ENCODE data around the gene UBTF.

UBTF gene

GRCh38 chr17:44193326-44194084 lies 26.0 kb downstream of the UBTF start:
- DNase-seq, result no peak

GRCh38 chr17:44192750-44193149 lies 26.7 kb downstream of the UBTF start:
- DNase-seq, result no peak

- no peak for DNase-seq
Measured at GRCh38 chr17:44191941-44192496, 27.5 kb downstream of the UBTF start.

GRCh38 chr17:44191369-44191768 lies 28.1 kb downstream of the UBTF start:
- no peak for DNase-seq

- no peak for DNase-seq
Measured at GRCh38 chr17:44190481-44190880, 29.0 kb downstream of the UBTF start.

GRCh38 chr17:44188576-44189403 lies 30.7 kb downstream of the UBTF start:
- DNase-seq, result no peak

GRCh38 chr17:44187131-44187899 lies 32.2 kb downstream of the UBTF start:
- peak in 1 of 2 donors; percentile 86 for DNase-seq

GRCh38 chr17:44186307-44187130 lies 33.0 kb downstream of the UBTF start, which contains the start of gene TMUB2:
Gene TMUB2 (plus strand): TSS chr17:44186972. CDS start chr17:44187709, 737 bp downstream.
- peak; percentile 98 to 100 for DNase-seq

- no peak for DNase-seq
Measured at GRCh38 chr17:44184212-44184810, 35.2 kb downstream of the UBTF start.

- no peak for DNase-seq
Measured at GRCh38 chr17:44183024-44183423, 36.5 kb downstream of the UBTF start.

- DNase-seq, result no peak
Measured at GRCh38 chr17:44178133-44178532, 41.3 kb downstream of the UBTF start.

GRCh38 chr17:44177640-44178039 lies 41.8 kb downstream of the UBTF start:
- no peak for DNase-seq

GRCh38 chr17:44176671-44177501 lies 42.6 kb downstream of the UBTF start:
- DNase-seq, result no peak

GRCh38 chr17:44176257-44176656 lies 43.2 kb downstream of the UBTF start:
- DNase-seq, result no peak

- no peak for DNase-seq
Measured at GRCh38 chr17:44174427-44174826, 45.0 kb downstream of the UBTF start.

- no peak for DNase-seq
Measured at GRCh38 chr17:44171931-44172455, 47.5 kb downstream of the UBTF start.

GRCh38 chr17:44170499-44171201 lies 48.8 kb downstream of the UBTF start, which contains the start of gene ASB16:
Gene ASB16 (plus strand): TSS chr17:44170704. CDS start chr17:44170790, 86 bp downstream.
- DNase-seq, result no peak

GRCh38 chr17:44170135-44170498 lies 49.4 kb downstream of the UBTF start:
- DNase-seq, result no peak

- DNase-seq, result no peak
Measured at GRCh38 chr17:44167181-44167861, 52.2 kb downstream of the UBTF start.
